SK-N-SH (cell line): ENCODE results near the gene TMEM176B.

Experiments used
- CHD2 ChIP-seq: fragments of 150-350 bp; IDR thresholded peaks from 2 replicates; pipeline ENCODE4 v1.6.1; 2018; ENCODE audit warnings: low read length; ENCODE audit not compliant: partially characterized antibody
- CTCF ChIP-seq: fragments of 200-600 bp; sonication (generic); IDR thresholded peaks from 2 replicates; pipeline ENCODE4 v1.6.1; 2017; ENCODE audit warnings: antibody characterized with exemption, mild to moderate bottlenecking, moderate library complexity
- JUND ChIP-seq: IDR thresholded peaks from 2 replicates; pipeline ENCODE4 v1.4.0; 2012
- MAX ChIP-seq: IDR thresholded peaks from 2 replicates; pipeline ENCODE4 v1.4.0; 2012; ENCODE audit warnings: low read depth
- MEF2A ChIP-seq: IDR thresholded peaks from 2 replicates; pipeline ENCODE4 v1.4.0; 2012; ENCODE audit warnings: low read depth, borderline replicate concordance
- POLR2AphosphoS5 ChIP-seq: IDR thresholded peaks from 2 replicates; pipeline ENCODE4 v1.6.1; 2012; ENCODE audit warnings: low read depth, low read length
- RAD21 ChIP-seq: IDR thresholded peaks from 2 replicates; pipeline ENCODE4 v1.6.1; 2012; ENCODE audit warnings: mild to moderate bottlenecking, low read length
- RCOR1 ChIP-seq: fragments of 150-350 bp; IDR thresholded peaks from 2 replicates; pipeline ENCODE4 v1.6.1; 2017; ENCODE audit warnings: antibody characterized with exemption, low read length
- YY1 ChIP-seq: IDR thresholded peaks from 2 replicates; pipeline ENCODE4 v1.4.0; 2012; ENCODE audit warnings: low read depth, mild to moderate bottlenecking

- no peak for TF ChIP-seq CTCF
- no peak for TF ChIP-seq MEF2A
- TF ChIP-seq RCOR1, result no peak
- TF ChIP-seq YY1, result no peak
- TF ChIP-seq RAD21, result no peak
- no peak for TF ChIP-seq JUND
- no peak for TF ChIP-seq CHD2
- TF ChIP-seq POLR2AphosphoS5, result no peak
- TF ChIP-seq MAX, result no peak
Measured at GRCh38 chr7:150801946-150802771, 2.0 kb upstream of the TMEM176B start.
